DMS114 treated with DMSO at 0.1 percent for 48 hours (cell line): ENCODE data around the gene LOX.
"Not testable (repeated sequence)": the region's sequence is repeated elsewhere in the genome, so short reads cannot be mapped to it uniquely, and the experiment has no call there.

Source experiments
- DNase-seq: peaks from one replicate; lab custom pipeline; 2025; ENCODE audit not compliant: unreplicated experiment; lab: John Stamatoyannopoulos, UW

LOX gene

DNA sequence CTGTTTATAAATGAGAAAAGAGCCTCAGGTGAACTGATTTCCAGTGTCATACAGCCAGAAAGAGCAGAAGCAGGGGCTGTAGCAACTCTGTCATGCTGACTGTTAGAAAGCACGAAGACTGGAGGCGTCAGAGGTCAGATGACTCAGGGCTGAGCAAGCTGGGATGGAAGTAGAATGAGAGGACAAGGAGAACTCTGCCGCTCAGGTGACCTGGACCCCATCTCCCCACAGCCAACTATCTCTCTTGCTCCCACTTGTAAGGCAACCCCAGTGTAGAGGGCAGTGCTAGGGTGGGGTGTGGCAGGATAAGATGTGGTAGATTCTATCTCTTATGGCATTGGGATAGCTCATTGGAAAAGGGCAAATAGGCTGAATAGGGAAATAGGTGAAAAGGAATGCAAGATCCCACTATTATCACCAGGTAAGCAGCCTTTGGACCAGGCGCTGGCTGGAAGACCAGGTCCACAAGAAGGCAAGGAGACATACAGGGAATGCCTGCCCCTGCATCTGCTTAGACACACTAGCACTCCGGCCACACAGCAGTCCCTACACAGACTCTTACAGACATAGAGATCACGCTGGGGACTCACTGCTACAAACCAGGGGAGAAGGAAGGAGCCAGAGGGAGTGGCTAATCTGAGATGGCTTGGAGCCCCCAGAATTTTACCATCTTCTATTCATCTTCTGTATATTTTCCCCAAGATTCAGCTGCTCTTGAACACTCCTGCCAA is 21.2 kb upstream of the LOX start:
- no peak for DNase-seq

DNA sequence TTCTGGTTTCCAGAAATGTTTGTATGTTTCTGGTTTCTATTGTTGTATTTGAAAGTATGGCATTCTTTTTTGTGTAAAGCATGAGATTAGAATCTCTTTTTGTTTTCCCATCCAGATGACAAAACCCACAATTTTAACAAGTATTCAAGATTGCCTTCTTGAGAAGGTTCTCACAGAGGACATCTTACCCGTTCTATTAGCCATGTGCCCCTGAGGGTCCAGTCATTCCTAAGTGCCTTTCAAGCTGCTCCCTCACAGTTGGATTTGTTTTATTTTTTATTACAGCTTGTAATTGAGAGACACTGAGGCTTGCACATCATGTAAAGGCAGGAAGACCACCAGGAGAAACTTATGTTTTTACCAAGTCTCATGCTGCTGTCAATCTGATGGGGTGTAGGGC is 19.3 kb upstream of the LOX start:
- no peak for DNase-seq

DNA sequence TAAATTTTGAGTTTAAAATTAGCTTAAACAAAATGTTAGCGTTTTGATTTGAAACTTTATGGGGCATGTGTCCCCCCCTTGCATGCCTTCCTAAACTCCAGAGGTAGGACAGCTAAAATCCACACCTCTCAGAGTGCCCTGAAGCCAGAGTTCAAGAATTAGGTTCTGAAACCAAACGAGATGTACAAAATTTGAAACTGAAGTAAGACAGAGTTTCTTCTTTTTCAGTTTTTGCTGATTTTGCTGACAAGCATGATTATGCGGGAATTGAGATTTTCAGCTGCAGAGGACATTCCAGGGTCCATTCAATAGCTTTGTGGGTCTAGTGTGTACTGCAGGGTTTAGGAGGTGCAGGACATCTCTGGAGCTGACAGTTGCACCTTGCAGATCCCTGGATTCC is 17.1 kb upstream of the LOX start:
- DNase-seq = no peak

DNA sequence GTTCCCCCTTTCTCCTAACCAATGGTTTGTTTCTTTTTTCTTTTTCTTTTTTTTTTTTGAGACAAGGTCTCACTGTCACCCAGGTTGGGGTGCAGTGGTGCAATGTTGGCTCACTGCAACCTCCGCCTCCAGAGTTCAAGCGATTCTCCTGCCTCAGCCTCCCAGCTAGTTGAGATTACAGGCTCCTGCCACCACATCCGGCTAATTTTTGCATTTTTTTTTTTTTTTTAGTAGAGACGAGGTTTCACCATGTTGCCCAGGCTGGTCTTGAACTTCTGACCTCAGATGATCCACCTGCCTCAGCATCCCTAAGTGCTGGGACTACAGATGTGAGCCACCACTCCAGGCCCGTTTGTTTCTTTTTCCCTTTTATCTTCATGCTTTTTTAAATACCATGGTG is 16.2 kb upstream of the LOX start:
- not testable (repeated sequence) for DNase-seq

DNA sequence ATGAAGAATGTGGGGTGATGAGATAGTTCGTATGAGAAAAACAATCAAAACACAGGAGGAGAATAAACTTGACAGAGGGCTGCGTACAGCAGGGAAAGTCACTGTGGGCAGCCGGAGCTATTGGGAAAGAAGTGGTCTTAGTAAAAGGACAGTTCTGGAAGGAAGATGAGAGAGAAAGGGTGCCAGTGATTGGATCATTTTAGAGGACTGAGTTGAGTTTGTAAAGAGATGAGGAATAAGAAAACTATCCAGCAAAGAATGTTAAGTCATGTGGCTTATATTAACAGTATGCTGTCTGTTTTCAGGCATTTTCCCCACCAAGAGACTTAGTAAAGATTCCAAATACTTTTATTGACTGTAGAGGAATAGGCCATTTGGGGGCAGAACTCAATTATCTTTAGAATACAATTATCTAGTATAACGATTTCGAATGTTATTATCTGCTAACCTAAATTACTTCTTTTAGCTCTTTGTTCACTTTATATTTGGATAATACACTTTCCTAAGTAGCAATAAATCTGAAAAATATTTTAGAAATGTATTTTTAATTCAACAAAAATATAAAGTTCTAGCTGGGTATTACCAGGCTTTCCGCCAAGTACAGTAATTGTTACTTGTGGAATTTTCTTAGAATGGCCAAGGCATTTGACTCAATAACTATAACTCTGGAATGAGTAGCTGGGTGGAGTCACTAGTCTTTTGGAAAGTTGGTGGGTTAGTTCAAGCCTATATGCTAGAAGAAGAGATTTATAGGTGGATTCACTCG is 15.5 kb upstream of the LOX start:
- DNase-seq = no peak

DNA sequence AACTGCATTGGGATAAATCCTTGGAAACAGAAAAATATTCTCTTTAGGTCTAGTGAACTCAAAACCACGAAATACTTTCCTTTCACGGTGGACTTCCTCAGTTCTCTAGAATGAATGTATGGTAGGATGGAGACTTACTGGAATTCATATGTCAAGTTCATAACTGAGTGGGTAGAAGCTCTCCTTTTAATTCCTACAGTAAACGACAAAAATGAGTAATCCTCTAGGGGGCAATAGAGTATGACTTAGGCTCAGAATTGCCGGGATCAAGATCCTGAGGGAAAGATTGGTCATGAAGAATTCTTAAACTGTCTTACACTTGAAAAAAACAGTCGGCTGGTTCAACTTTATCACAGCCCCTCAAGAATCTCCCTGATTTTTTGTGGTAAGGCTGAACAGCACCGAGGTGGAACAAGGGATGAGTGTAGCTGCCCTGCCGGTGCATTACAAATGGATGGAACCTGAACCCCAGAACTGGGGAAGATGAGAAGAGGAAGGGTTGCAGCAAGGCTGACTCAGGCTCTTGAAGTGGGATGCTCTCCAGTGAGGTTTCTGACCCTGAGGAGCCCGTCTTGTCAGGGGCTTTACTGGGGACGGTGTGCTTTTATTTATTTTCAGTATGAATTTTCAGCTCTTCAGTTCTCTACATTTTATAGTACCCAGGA is 14.0 kb upstream of the LOX start:
- peak; percentile 3 for DNase-seq

DNA sequence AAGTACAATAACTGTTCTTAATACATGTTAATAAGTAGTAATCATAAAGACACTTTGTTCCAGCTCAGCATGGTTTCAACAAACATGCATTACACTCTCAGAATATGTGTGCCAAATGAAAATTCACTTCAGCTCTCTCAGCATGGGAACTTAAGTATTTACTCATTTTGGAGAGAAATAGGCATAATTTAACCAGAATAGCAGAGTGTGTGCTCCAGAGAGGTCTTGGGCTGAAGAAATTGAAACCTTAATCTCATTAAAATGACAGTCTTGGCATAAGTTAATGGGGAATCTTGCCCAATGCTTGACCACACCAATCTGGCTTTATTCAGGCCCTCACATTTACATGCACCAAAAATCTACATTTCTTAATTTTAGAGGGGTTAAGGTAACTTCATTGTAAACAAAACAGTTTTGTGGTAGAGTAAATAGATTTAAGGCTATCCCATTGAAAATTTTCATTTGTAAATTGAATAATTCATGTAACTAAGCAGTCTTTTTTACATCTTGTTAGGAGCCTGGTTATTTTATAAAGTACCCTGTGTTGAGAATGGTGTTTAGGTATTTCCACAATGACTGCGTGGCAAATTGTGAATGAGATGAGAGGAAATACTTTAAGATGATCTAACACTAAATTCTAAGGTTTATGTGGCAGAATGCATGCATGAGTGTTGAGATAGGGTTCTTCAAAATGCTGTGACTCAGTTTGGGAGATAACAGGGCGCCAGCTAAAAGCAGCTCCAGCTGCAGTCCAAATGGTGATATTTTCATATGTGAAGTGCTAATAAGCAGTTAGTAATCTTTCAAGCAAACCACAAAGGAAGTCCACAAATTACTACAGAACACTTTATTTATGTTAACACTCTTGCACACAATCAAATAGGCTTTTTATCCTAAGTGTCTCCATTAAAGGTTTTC is 11.3 kb upstream of the LOX start:
- DNase-seq = no peak

DNA sequence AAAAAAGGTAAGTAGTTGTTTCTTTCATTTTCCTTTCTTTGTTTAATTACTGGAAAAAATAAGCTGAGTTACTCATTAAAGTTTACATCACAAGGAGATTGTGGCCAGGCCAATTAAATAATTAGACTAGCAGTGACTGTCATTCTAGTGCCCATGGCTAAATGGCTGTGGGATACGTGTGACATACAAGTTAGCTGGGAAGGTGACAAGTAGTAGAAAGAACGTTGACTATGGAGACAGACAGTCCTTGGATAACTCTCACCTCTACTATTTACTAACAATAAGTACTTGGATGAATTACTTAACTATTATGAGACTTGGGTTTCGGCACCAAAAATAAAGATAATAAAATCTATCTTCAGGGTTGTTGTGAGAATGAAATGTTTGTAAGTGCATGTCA is 7.0 kb upstream of the LOX start:
- no peak for DNase-seq

DNA sequence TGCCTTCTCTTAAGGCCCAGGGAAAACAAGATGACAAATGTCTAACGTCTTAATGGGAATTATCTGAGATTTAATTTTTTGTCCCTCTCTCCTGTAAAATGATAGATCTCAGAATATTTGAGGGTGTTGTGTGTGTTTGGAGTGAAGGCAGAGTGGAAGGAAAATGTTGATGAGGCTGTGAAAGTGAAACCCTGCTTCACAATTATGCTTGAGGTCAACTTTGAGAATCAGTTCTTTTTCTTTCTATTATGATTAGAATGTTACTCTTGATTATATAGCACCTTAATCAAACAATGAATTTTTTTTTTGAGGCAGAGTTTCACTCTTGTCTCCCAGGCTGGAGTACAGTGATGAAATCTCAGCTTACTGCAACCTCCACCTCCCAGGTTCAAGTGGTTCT is 5.5 kb upstream of the LOX start:
- DNase-seq = no peak

DNA sequence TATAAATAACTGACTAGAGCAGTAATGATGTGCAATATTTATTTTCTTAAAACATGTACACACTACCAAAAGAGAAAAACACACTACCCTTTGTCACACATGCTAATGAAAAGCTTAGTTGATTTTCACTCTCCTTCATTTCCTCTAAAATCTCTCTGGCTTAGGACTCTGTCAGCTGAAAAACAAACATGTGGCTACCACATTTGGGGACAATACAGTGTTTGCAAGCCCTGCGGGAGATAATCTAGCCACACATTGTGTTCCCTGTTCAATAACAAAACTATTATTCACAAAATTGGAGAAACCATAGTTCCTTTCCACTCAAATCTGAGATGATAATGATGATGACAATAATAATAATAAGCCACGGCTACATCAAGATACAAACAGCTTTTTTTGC is 3.5 kb upstream of the LOX start:
- DNase-seq = no peak

DNA sequence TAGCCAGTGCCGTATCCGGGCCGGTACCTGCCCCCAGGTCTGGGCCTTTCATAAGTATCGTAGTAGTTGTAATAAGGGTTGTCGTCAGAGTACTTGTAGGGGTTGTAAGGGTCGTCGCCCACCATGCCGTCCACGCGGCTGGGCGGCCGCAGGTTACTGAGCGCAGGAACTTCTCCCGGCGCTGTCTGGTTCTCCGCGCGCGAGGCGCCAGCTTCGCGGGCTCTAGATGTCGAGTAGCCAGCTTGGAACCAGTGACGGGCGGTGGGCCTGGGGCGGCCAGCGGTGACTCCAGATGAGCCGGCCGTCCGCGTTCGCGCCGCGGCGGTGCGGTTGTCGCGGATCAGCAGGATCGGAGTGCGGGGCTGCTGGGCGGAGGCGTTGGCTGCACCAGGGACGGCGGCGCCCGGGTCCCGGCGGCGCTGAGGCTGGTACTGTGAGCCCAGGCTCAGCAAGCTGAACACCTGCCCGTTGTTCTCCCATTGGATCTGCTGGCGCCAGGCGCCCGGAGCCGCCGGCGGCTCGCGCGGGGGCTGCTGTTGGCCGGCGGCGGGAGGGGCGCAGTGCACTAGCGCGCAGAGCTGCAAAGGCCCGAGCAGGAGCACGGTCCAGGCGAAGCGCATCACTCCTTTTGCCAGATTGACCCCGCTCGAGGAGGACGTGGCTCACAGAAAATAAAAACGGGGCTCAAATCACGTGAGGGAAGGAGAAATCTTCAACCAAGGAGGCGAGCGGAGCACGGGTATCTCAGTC is 518 bp downstream of the LOX start:
- no peak for DNase-seq

DNA sequence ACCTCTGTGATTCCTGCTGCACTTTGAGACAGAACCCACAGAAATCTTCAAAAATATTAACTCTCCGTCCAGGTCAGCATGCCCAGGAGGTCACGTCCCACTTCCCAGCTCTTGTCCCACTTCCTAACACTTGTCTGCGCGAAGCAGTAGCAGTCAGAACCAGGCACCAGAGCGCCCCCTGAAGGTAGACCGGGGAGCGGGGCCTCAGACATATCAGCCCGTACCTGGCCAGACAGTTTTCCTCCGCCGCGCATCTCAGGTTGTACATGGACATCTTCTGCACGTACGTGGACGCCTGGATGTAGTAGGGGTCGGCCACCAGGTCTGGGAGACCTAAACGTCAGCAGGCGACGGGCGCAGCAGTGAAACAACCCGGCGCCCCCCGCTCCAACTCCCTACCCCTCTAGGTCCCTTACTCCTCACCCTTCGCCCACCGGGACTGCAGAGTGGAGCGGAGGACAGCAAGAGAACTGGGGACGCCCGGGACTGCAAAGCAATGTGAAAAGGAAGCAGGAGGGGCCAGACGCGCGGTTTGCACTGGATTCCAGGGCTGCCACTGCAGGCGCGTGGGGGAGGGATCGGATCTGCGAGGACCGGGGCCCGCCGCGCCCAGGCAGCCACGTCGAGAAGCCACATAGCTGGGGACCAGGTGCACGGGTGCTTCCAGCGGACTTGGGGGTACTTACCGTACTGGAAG is 1.2 kb downstream of the LOX start:
- peak; percentile 19 for DNase-seq

DNA sequence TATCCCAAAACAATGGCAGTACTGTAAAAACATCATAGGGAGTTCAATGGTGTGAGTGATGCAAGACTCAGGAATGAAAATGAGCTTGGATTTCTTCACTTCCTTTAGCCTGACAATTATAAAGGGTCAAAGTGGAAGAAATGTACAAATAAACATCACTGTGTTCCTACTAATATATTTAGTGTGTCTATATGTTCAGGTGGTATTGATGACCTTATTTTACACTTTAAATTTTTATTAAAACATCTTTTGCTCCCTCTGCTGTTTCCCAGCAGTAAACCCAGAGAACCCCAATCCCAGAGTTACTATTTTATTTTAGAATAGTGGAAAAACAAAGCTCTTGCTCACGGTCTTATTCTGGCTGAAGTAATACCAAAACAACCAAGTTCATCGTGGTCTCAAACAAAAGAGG is 2.0 kb downstream of the LOX start:
- DNase-seq = no peak

DNA sequence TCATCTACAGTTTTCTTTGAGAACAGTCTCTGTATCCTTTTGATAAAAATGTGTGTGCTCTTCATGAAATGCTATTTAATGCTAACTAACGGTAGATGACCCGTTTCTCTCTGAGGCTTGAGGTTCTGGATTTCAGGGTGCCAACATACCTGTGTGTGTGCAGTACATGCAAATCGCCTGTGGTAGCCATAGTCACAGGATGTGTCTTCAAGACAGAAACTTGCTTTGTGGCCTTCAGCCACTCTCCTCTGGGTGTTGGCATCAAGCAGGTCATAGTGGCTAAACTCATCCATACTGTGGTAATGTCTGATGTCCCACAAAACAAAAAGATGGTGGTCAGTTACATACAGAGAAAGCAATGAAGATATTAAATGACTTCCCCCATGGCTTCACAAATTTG is 4.2 kb downstream of the LOX start:
- no peak for DNase-seq

DNA sequence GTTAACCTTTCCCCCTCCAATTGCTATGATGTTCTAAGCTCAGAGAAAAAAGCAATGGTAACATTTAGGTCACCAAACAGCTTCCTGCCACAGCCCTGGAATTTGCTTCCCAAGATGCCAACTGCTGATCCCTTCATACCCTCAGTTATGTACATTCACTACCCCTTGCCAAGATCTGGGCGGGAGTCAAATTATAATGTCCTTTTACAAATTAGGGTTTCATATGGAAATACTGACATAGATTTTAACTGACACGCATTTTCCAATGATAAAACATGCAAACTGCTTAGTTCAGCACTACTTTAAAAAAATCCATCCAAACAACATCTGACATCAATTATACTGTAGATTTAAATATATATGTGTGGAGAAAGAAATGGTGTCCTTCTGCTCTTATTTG is 5.0 kb downstream of the LOX start:
- DNase-seq = no peak

DNA sequence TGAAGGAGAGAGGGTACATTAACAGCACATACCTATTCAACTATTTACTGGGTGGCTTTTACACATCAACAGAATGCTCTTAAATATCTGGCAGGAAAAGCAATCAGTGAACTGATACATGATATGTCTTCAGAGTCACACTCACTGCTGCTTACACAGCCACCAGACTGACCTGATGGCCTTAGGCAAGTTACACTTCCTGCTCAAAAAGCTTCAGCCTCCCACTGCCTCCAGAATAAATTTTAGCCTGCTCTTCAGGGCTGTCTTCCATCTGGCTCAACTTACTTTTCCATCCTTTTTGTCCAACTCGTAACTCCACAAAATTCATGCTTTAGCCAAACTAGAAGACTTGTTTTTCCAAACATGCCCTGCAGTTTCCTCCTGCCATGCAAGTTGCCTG is 10.7 kb downstream of the LOX start:
- no peak for DNase-seq

DNA sequence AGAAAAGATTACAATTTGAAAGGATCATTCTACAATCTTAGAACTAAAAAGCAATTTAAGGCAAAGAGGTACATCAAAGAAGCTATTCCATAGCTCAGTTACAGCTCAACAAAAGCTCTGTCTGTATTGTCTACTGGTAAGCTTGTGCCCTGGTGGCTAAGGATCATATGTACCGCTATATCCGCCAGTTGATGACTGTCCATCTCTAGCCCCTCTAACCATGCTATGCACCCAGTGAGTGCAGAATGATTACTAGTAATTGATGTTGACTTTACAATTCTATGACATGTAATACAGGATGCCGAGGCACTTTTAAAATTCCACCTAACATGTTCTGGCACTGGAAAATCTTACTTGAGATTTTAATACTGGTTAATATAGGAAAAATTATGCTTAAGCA is 13.1 kb downstream of the LOX start:
- DNase-seq = no peak

DNA sequence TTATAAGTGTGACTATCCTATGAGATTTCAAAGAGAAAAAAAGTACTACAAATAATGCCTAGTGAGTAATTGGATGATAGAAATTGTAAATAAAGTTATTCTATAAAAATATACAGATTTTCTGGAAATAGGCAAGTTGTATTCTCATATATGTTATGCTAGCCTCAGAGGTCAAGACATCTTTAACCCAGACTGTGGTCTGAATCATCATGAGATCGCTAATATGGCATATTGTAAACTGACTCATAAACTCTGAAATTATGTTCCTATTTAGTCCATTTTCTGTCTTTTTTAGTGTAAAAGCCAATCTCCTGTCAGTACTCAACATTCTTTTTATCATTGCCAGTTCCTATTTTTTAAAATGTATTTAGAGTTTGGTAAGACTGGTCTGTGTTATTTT is 14.2 kb downstream of the LOX start:
- no peak for DNase-seq

DNA sequence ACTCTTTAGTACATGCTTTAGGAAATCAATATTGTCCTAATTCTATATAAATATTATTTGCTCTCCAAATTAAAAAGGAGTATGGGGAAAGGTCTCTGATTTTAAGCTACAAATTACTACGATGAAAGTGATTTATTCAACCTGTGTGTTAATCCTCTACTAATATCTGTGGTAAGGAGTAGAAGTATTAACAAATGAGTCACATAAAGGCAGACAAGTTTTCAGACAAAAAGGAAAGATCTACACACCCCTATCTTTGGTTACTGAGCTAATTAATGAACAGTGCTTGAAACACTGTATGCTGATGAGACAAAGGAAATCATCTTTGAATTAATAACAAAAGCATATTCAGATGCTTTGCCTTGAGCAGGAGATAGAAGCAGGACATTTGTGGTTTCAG is 15.9 kb downstream of the LOX start:
- no peak for DNase-seq

DNA sequence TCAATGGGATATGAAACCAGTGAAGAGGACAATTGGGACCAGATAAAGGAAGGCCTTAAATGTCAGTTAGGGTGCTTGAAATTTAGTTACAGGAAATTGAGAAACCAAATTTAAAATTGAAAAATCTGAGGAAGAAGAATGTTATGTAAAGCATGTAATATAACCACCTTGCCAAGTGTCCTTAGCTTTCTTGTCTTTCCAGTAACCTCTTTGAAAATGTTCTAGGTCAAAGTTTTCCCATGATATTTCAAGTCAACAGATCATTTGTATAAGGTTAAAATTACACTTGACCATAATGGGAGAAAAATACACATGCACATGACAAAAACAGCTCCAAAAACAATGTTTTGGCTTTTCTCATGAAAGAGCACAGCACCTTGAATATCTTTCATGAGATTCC is 21.1 kb downstream of the LOX start:
- no peak for DNase-seq
